Measurements from ENCODE around the gene ZNG1B.
"Not testable (repeated sequence)": the region's sequence is repeated elsewhere in the genome, so short reads cannot be mapped to it uniquely, and the experiment has no call there.

- TF ChIP-seq OSR1 (CRISPR knock-in tag; IDR thresholded peaks at IDR 0.05); ARNTL (CRISPR knock-in tag; IDR thresholded peaks at IDR 0.05; ENCODE audit: borderline replicate concordance, low read depth); TSHZ2 (CRISPR knock-in tag; IDR thresholded peaks at IDR 0.05); CSDC2 (CRISPR knock-in tag; IDR thresholded peaks at IDR 0.05): not testable (repeated sequence)
Observed at GRCh38 chr2:113498365-113498764, 60.9 kb downstream of the ZNG1B start, which contains the start of gene FOXD4L1.
